Suprapubic skin (tissue), 4 donors: ENCODE results near the gene KRTAP1-3. TPM values are rescaled to one million over a fixed set of nuclear protein-coding genes. Genes with fewer than 3 reads are reported as not detected.

Experiments used
- DNase-seq, 2 donors: peaks; one replicate each; pipeline ENCODE4 v3.0.0-alpha.2; 2019; ENCODE audit warnings: low spot score in 2 of 2
- H3K27ac ChIP-seq: fragments of 200-600 bp; sonication (generic); one replicate; pipeline ENCODE4 v1.5.1; 2019
- H3K27me3 ChIP-seq: fragments of 200-600 bp; sonication (generic); one replicate; pipeline ENCODE4 v1.5.1; 2019
- H3K36me3 ChIP-seq: fragments of 200-600 bp; sonication (generic); one replicate; pipeline ENCODE4 v1.5.1; 2019
- H3K4me1 ChIP-seq: fragments of 200-600 bp; sonication (generic); one replicate; pipeline ENCODE4 v1.5.1; 2019
- H3K4me3 ChIP-seq: fragments of 200-600 bp; sonication (generic); one replicate; pipeline ENCODE4 v1.5.1; 2019; ENCODE audit warnings: mild to moderate bottlenecking
- H3K9me3 ChIP-seq: fragments of 200-600 bp; sonication (generic); one replicate; pipeline ENCODE4 v1.5.1; 2019
- CTCF ChIP-seq, 2 donors: fragments of 200-600 bp in 1 of 2; fragments of 450-650 bp in 1 of 2; sonication (generic) in 1 of 2; IDR thresholded peaks; one replicate each; pipeline ENCODE4 v1.5.1; 2016 to 2019; ENCODE audit warnings: antibody characterized with exemption in 2 of 2, mild to moderate bottlenecking in 1 of 2, moderate library complexity in 1 of 2
- EP300 ChIP-seq: sonication (generic); formaldehyde crosslinking; IDR thresholded peaks from one replicate; pipeline ENCODE4 v1.6.1; 2017; ENCODE audit warnings: antibody characterized with exemption
- POLR2A ChIP-seq, 2 donors: fragments of 450-650 bp; IDR thresholded peaks; one replicate each; pipeline ENCODE4 v1.6.1; 2017; ENCODE audit warnings: antibody characterized with exemption in 2 of 2, mild to moderate bottlenecking in 2 of 2, moderate library complexity in 2 of 2
- POLR2AphosphoS5 ChIP-seq, 3 donors: sonication (generic); formaldehyde crosslinking; IDR thresholded peaks; one replicate each; pipeline ENCODE4 v1.6.1; 2017; ENCODE audit warnings: antibody characterized with exemption in 3 of 3
- WGBS: methylation state at CpG from one replicate; pipeline ENCODE4 v1.1.5; 2018; 5-methylcytosine and 5-hydroxymethylcytosine counted together
- total RNA-seq, 4 donors: library from RNA; depleted of rRNA; stranded (reverse); fragments of >200 nt; gene quantifications; one replicate each; pipeline ENCODE4 v1.1.0, GENCODE V29; 2016

Gene KRTAP1-3
- total RNA-seq, 4 donors from 2014 or later: 10.7 to 140 (median 28.7) TPM; not detected in 1

DNA sequence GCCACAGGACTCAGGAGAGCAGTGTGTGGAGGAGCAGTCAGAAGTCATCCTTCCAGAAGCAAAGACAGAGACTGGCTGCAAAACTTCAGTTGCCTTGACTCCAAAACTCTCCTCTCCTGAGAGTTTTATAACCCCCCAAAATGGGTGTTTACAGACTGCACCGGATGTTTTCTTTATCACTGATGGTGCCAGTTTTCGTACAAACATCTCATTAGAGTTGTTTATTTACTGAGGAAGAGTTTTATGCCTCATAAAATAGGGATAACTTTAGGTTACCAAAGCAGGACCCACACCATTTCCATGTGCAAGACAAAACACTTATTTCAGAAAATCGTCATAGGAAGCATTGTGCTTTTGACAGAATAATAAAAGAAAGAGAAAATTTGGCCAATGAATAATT, 50.4 kb downstream of the KRTAP1-3 start, which contains the start of gene KRT40:
Gene KRT40, minus strand, starts transcription at position 101 of the 400 bp plus-strand sequence. Its CDS starts 53 bp downstream, at position 48.
- no peaks in the 10 kb centered on the region for H3K9me3 ChIP-seq
- no peaks in the 10 kb centered on the region for H3K36me3 ChIP-seq
- H3K27me3 ChIP-seq: no peaks in the 10 kb centered on the region
- peaks cover 3% of the 10 kb centered on the region for H3K4me1 ChIP-seq
- no peak for TF ChIP-seq POLR2A (IDR thresholded peaks at IDR 0.05)
- no peak for TF ChIP-seq POLR2AphosphoS5 (IDR thresholded peaks at IDR 0.05)
- TF ChIP-seq EP300: no peak
- TF ChIP-seq CTCF (IDR thresholded peaks at IDR 0.05): no peak
- DNase-seq: no peak
- H3K4me3 ChIP-seq: no peak within 1 kb of the TSS
- 69% methylated on average over 3 of the region's 3 CpGs for WGBS
- no peak within 1 kb of the TSS for H3K27ac ChIP-seq

Other genes starting within 250 kb of the KRTAP1-3 start
- 10 to 100 TPM in 2 of 4 donors, 1 to 10 TPM in 2; 1.0 to 32.0 (median 11.6) TPM for gene KRT28, start 234.9 kb downstream of the KRTAP1-3 start, total RNA-seq
- 1,000 to 10,000 TPM; 3,788 to 5,963 (median 5,237) TPM for gene KRT10, start 212.3 kb downstream of the KRTAP1-3 start, total RNA-seq
- not detected for gene KRT12, start 167.7 kb downstream of the KRTAP1-3 start, total RNA-seq
- under 1 TPM in 1 of 4 donors, not detected in 3; 0.60 TPM for gene KRT20, start 149.6 kb downstream of the KRTAP1-3 start, total RNA-seq
- 100 to 1,000 TPM in 3 of 4 donors, 10 to 100 TPM in 1; 84.6 to 310 (median 217) TPM for gene KRT23, start 97.2 kb downstream of the KRTAP1-3 start, total RNA-seq
- gene KRT39, start 67.9 kb downstream of the KRTAP1-3 start, total RNA-seq: 10 to 100 TPM in 1 of 4 donors, 1 to 10 TPM in 1, not detected in 2; 2.5 to 13.3 TPM
- gene KRT40, start 50.5 kb downstream of the KRTAP1-3 start, total RNA-seq: 10 to 100 TPM in 1 of 4 donors, 1 to 10 TPM in 1, under 1 TPM in 1, not detected in 1; 0.98 to 12.5 (median 3.9) TPM
- gene KRTAP3-3, start 40.7 kb downstream of the KRTAP1-3 start, total RNA-seq: 10 to 100 TPM in 1 of 4 donors, 1 to 10 TPM in 1, not detected in 2; 2.8 to 22.9 TPM
- 10 to 100 TPM in 2 of 4 donors, 1 to 10 TPM in 1, not detected in 1; 8.0 to 42.6 (median 23.7) TPM for gene KRTAP3-2, start 35.0 kb downstream of the KRTAP1-3 start, total RNA-seq
- 10 to 100 TPM in 2 of 4 donors, 1 to 10 TPM in 1, not detected in 1; 5.6 to 95.2 (median 15.5) TPM for gene KRTAP3-1, start 25.7 kb downstream of the KRTAP1-3 start, total RNA-seq
- gene KRTAP1-5, start 7.7 kb downstream of the KRTAP1-3 start, total RNA-seq: 100 to 1,000 TPM in 1 of 4 donors, 10 to 100 TPM in 2, 1 to 10 TPM in 1; 1.6 to 199 (median 40.4) TPM
- 1 to 10 TPM in 1 of 4 donors, not detected in 3; 3.2 TPM for gene KRTAP1-4, start 4.7 kb downstream of the KRTAP1-3 start, total RNA-seq
- gene KRTAP1-1, start 6.6 kb upstream of the KRTAP1-3 start, total RNA-seq: 100 to 1,000 TPM in 1 of 4 donors, 10 to 100 TPM in 1, 1 to 10 TPM in 1, not detected in 1; 9.9 to 165 (median 46.0) TPM
- gene KRTAP2-1, start 12.4 kb upstream of the KRTAP1-3 start, total RNA-seq: 100 to 1,000 TPM in 1 of 4 donors, 10 to 100 TPM in 2, not detected in 1; 20.1 to 128 (median 37.2) TPM
- 10 to 100 TPM in 2 of 4 donors, 1 to 10 TPM in 1, not detected in 1; 8.2 to 41.6 (median 25.3) TPM for gene KRTAP2-2, start 20.4 kb upstream of the KRTAP1-3 start, total RNA-seq
- 10 to 100 TPM in 1 of 4 donors, under 1 TPM in 1, not detected in 2; 0.64 to 10.8 TPM for gene KRTAP2-3, start 25.2 kb upstream of the KRTAP1-3 start, total RNA-seq
- gene KRTAP2-4, start 31.0 kb upstream of the KRTAP1-3 start, total RNA-seq: 10 to 100 TPM in 2 of 4 donors, 1 to 10 TPM in 1, not detected in 1; 6.5 to 76.9 (median 13.4) TPM
- 10 to 100 TPM in 1 of 4 donors, 1 to 10 TPM in 2, not detected in 1; 7.9 to 50.0 (median 8.5) TPM for gene KRTAP4-7, start 49.3 kb upstream of the KRTAP1-3 start, total RNA-seq
- 10 to 100 TPM in 2 of 4 donors, 1 to 10 TPM in 1, not detected in 1; 4.4 to 15.2 (median 13.6) TPM for gene KRTAP4-8, start 63.3 kb upstream of the KRTAP1-3 start, total RNA-seq
- not detected for gene KRTAP4-16, start 67.3 kb upstream of the KRTAP1-3 start, total RNA-seq
- gene KRTAP4-9, start 70.5 kb upstream of the KRTAP1-3 start, total RNA-seq: 10 to 100 TPM in 3 of 4 donors, not detected in 1; 10.1 to 58.8 (median 13.1) TPM
- 10 to 100 TPM in 1 of 4 donors, 1 to 10 TPM in 2, not detected in 1; 4.3 to 23.4 (median 5.6) TPM for gene KRTAP4-11, start 83.5 kb upstream of the KRTAP1-3 start, total RNA-seq
- gene KRTAP4-12, start 89.3 kb upstream of the KRTAP1-3 start, total RNA-seq: 10 to 100 TPM in 1 of 4 donors, 1 to 10 TPM in 2, not detected in 1; 6.1 to 54.5 (median 8.3) TPM
- gene KRTAP4-6, start 105.7 kb upstream of the KRTAP1-3 start, total RNA-seq: 10 to 100 TPM in 2 of 4 donors, 1 to 10 TPM in 1, not detected in 1; 9.0 to 45.0 (median 13.0) TPM
- gene KRTAP4-5, start 115.0 kb upstream of the KRTAP1-3 start, total RNA-seq: 10 to 100 TPM in 1 of 4 donors, 1 to 10 TPM in 2, not detected in 1; 1.1 to 19.2 (median 2.2) TPM
- 10 to 100 TPM in 2 of 4 donors, 1 to 10 TPM in 1, not detected in 1; 7.7 to 81.7 (median 24.6) TPM for gene KRTAP4-4, start 125.9 kb upstream of the KRTAP1-3 start, total RNA-seq
- 10 to 100 TPM in 2 of 4 donors, 1 to 10 TPM in 1, not detected in 1; 9.0 to 35.4 (median 16.4) TPM for gene KRTAP4-3, start 133.3 kb upstream of the KRTAP1-3 start, total RNA-seq
- 10 to 100 TPM in 3 of 4 donors, not detected in 1; 16.1 to 86.3 (median 16.3) TPM for gene KRTAP4-2, start 143.3 kb upstream of the KRTAP1-3 start, total RNA-seq
- 10 to 100 TPM in 2 of 4 donors, 1 to 10 TPM in 1, not detected in 1; 4.2 to 51.7 (median 16.7) TPM for gene KRTAP4-1, start 150.0 kb upstream of the KRTAP1-3 start, total RNA-seq
- gene KRTAP9-1, start 155.0 kb upstream of the KRTAP1-3 start, total RNA-seq: 1 to 10 TPM in 1 of 4 donors, not detected in 3; 1.1 TPM
- 100 to 1,000 TPM in 1 of 4 donors, 10 to 100 TPM in 2, not detected in 1; 36.3 to 127 (median 60.8) TPM for gene KRTAP9-2, start 191.8 kb upstream of the KRTAP1-3 start, total RNA-seq
- gene KRTAP9-3, start 197.6 kb upstream of the KRTAP1-3 start, total RNA-seq: 100 to 1,000 TPM in 1 of 4 donors, 10 to 100 TPM in 2, not detected in 1; 29.0 to 178 (median 61.4) TPM
- gene KRTAP9-8, start 203.1 kb upstream of the KRTAP1-3 start, total RNA-seq: 10 to 100 TPM in 3 of 4 donors, not detected in 1; 27.1 to 89.8 (median 46.6) TPM
- 100 to 1,000 TPM in 1 of 4 donors, 10 to 100 TPM in 2, not detected in 1; 18.8 to 103 (median 50.1) TPM for gene KRTAP9-4, start 214.8 kb upstream of the KRTAP1-3 start, total RNA-seq
- gene KRTAP9-9, start 220.5 kb upstream of the KRTAP1-3 start, total RNA-seq: 10 to 100 TPM in 3 of 4 donors, not detected in 1; 14.3 to 53.1 (median 23.9) TPM
- gene KRTAP9-6, start 230.5 kb upstream of the KRTAP1-3 start, total RNA-seq: 1 to 10 TPM in 1 of 4 donors, under 1 TPM in 1, not detected in 2; 0.52 to 7.1 TPM
- gene KRTAP9-7, start 240.8 kb upstream of the KRTAP1-3 start, total RNA-seq: 10 to 100 TPM in 1 of 4 donors, 1 to 10 TPM in 1, not detected in 2; 10.0 to 20.3 TPM